Suprapubic skin (tissue), 4 donors: Measurements from ENCODE around the gene ARHGAP40.

Source experiments
- CTCF ChIP-seq, 2 donors: fragments of 200-600 bp in 1 of 2; fragments of 450-650 bp in 1 of 2; sonication (generic) in 1 of 2; IDR thresholded peaks; one replicate each; pipeline ENCODE4 v1.5.1; 2016 to 2019; ENCODE audit warnings: antibody characterized with exemption in 2 of 2, mild to moderate bottlenecking in 1 of 2, moderate library complexity in 1 of 2
- EP300 ChIP-seq: sonication (generic); formaldehyde crosslinking; IDR thresholded peaks from one replicate; pipeline ENCODE4 v1.6.1; 2017; ENCODE audit warnings: antibody characterized with exemption
- POLR2A ChIP-seq, 2 donors: fragments of 450-650 bp; IDR thresholded peaks; one replicate each; pipeline ENCODE4 v1.6.1; 2017; ENCODE audit warnings: antibody characterized with exemption in 2 of 2, mild to moderate bottlenecking in 2 of 2, moderate library complexity in 2 of 2
- POLR2AphosphoS5 ChIP-seq, 3 donors: sonication (generic); formaldehyde crosslinking; IDR thresholded peaks; one replicate each; pipeline ENCODE4 v1.6.1; 2017; ENCODE audit warnings: antibody characterized with exemption in 3 of 3

DNA sequence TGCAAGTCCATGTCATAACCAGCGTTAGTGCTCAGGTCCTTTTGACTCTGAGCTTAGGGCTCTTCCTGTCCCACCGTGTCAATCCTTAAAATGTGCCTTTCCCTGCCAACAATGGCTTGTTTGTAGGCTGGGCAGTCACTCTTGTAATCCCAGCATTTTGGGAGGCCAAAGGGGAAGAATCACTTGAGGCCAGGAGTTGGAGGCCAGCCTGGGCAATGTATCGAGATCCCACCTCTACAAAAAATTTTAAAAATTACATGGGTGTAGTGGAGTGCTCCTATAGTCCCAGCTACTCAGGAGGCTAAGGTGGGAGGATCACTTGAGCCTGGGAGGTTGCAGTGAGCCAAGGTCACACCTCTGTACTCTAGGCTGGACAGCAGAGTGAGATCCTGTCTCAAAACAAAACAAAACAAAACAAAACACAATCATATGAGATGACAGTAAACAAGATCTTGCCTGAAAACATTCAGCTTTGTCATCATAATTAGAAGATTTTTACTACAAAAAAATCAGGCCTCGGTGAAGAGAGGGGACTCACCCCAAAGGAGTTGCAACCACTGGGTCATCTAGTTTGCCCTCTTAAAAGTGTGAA, 70.2 kb downstream of the ARHGAP40 start:
- TF ChIP-seq CTCF (IDR thresholded peaks at IDR 0.05) = no peak
- no peak for TF ChIP-seq POLR2A (IDR thresholded peaks at IDR 0.05)
- TF ChIP-seq POLR2AphosphoS5 (IDR thresholded peaks at IDR 0.05) = no peak
- TF ChIP-seq EP300 = no peak
